Sigmoid colon (tissue), 4 donors: ENCODE results near the gene NDRG4.

Experiments
- CTCF ChIP-seq, 4 experiments: fragments of 450-650 bp in 3 of 4; fragments of 200-600 bp in 1 of 4; IDR thresholded peaks; one replicate each; pipeline ENCODE4 v1.5.1; 2016 to 2019; ENCODE audit warnings: antibody characterized with exemption in 4 of 4, mild to moderate bottlenecking in 3 of 4, moderate library complexity in 2 of 4
- EP300 ChIP-seq, 4 donors: sonication (generic); formaldehyde crosslinking; IDR thresholded peaks; one replicate each; pipeline ENCODE4 v1.6.1; 2017; ENCODE audit warnings: antibody characterized with exemption in 4 of 4
- POLR2A ChIP-seq, 2 donors: fragments of 450-650 bp; IDR thresholded peaks; one replicate each; pipeline ENCODE4 v1.6.1; 2016; ENCODE audit warnings: antibody characterized with exemption in 2 of 2, mild to moderate bottlenecking in 2 of 2, moderate library complexity in 2 of 2
- POLR2AphosphoS5 ChIP-seq, 4 donors: sonication (generic); formaldehyde crosslinking; IDR thresholded peaks; one replicate each; pipeline ENCODE4 v1.6.1; 2017; ENCODE audit warnings: antibody characterized with exemption in 4 of 4

GRCh38 chr16:58533751-58534470 lies 34.0 kb downstream of the NDRG4 start:
- TF ChIP-seq CTCF (IDR thresholded peaks at IDR 0.05) (no peak), EP300 (IDR thresholded peaks at IDR 0.05) (no peak), POLR2A (IDR thresholded peaks at IDR 0.05) (no peak), POLR2AphosphoS5 (IDR thresholded peaks at IDR 0.05) (no peak)
